T-helper 17 cell (primary cell): ENCODE data around the gene ZRANB1. TPM values are rescaled to one million over a fixed set of nuclear protein-coding genes. Genes with fewer than 3 reads are reported as not detected.

Experiments used
- ATAC-seq: fragments of 150-1000 bp; cut with Tn5 transposase; 2 replicates; pipeline ENCODE4 v1.10.0; 2021; ENCODE audit warnings: mild to moderate bottlenecking, moderate library complexity
- DNase-seq, 3 donors: peaks; one replicate each; pipeline versions ENCODE4 v3.0.0 to v3.0.0-alpha.2; 2020 to 2021
- H3K9me3 ChIP-seq: one replicate; pipeline ENCODE4 v1.7.0; 2013; ENCODE audit warnings: low read length, mild to moderate bottlenecking; ENCODE audit not compliant: control insufficient read depth, poor library complexity, severe bottlenecking
- H3K27ac Mint-ChIP-seq: one replicate; pipeline ENCODE4 v1.8.0; 2022; ENCODE audit warnings: mild to moderate bottlenecking, moderate library complexity, mixed read lengths
- H3K27me3 Mint-ChIP-seq: one replicate; pipeline ENCODE4 v1.8.0; 2022; ENCODE audit warnings: mixed read lengths
- H3K36me3 Mint-ChIP-seq: one replicate; pipeline ENCODE4 v1.8.0; 2022; ENCODE audit warnings: low read depth, mixed read lengths
- H3K4me1 Mint-ChIP-seq: one replicate; pipeline ENCODE4 v1.8.0; 2022; ENCODE audit warnings: mild to moderate bottlenecking, mixed read lengths
- H3K4me3 Mint-ChIP-seq: one replicate; pipeline ENCODE4 v1.8.0; 2022; ENCODE audit warnings: mild to moderate bottlenecking, moderate library complexity, mixed read lengths
- total RNA-seq, 4 donors: library from RNA in 2 of 4; stranded (reverse) in 2 of 4; gene quantifications; one replicate each; pipeline ENCODE4 v1.2.3 and lab custom pipeline; 2022 to 2026

The ZRANB1 gene
- total RNA-seq, 2 donors from 2014 or later = 19.4 to 21.3 TPM

- H3K9me3 ChIP-seq = no peaks in the 10 kb centered on the region
- Mint-ChIP-seq H3K36me3 (no peaks in the 10 kb centered on the region), H3K27ac (no peak overlapping the region), H3K27me3 (peaks cover 20% of the 10 kb centered on the region), H3K4me3 (no peak overlapping the region), H3K4me1 (no peaks in the 10 kb centered on the region)
- DNase-seq (no peak), ATAC-seq (no peak)
Observed at GRCh38 chr10:125003146-125003900, 61.4 kb downstream of the ZRANB1 start.

DNA sequence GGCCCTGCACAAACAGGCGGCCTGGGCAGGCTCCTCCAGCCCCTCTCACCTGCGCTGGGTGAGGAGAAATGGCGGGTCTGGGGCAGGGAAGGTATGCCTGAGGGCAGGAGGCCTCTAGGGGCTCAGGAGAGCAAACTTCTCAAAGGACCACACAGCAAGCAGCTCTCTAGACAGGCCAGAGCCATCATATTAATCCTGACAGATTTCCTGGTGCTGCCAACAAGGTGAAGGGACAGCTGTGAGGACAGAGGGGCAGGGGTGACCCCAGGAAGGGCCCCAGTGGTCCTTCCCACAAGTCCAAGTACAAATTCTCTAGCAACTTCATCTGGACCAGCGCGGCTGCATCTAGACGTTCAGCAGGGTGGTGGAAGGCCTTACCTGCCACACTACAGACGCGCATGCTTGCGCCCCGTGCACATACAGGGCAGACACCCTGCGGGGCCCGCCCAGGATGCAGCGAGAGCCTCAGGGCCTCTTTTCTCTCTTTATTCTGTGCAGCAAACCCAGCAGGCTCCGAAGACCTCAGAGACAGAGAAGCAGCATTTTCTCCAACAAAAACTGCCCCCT, 62.1 kb downstream of the ZRANB1 start:
- no peak for ATAC-seq
- Mint-ChIP-seq H3K4me1 (no peaks in the 10 kb centered on the region), H3K27ac (no peak overlapping the region), H3K27me3 (peaks cover 27% of the 10 kb centered on the region), H3K36me3 (no peaks in the 10 kb centered on the region), H3K4me3 (no peak overlapping the region)
- no peak for DNase-seq
- H3K9me3 ChIP-seq = no peaks in the 10 kb centered on the region

- no peak overlapping the region for H3K27ac Mint-ChIP-seq
- no peaks in the 10 kb centered on the region for H3K4me1 Mint-ChIP-seq
- ATAC-seq (no peak), DNase-seq (no peak)
- peaks cover 32% of the 10 kb centered on the region for H3K27me3 Mint-ChIP-seq
- H3K36me3 Mint-ChIP-seq = no peaks in the 10 kb centered on the region
- no peak overlapping the region for H3K4me3 Mint-ChIP-seq
- H3K9me3 ChIP-seq = no peaks in the 10 kb centered on the region
Observed at GRCh38 chr10:125004571-125005311, 62.8 kb downstream of the ZRANB1 start.

DNA sequence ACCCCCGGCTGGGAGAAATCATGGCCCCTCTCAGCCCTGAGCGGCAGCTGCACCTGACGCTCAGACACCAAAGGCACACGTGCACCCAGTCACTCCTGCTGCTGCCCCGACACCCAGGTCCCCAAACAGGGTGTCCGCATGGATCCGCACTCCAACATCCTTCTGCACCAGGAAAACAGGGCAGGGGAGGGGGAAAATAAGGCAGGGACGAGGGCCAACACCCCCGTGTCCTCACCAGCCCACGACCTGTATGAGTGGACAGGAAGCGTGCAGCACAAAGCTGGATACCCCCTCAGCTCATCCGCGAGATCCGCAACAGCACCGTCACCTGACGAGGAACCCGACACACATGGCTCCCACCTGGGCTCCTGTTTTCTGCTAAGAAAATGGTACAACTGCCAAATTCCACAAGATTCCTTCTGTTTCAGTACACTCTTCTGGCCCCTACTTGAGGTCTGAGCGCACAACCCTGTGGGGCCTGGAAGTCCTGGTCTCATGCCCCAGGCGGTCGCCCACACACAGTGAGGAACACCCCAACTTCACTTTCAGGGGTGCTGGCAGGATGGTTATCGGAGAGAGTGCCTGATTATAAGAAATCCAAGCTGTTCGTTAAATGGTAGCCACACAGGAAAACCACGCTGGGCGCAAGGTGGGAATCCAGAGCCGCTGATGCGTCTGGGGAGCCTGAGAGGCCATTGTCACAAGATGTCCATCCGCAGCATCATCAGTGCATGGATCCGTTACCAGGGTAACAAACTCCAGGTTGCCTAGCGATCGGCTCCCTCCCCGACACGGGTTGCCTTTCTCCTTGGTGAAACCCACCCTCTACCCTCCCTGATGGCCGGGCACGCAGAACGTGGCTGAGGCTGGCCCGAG, 63.6 kb downstream of the ZRANB1 start:
- Mint-ChIP-seq H3K36me3 (no peaks in the 10 kb centered on the region), H3K27me3 (peaks cover 37% of the 10 kb centered on the region), H3K27ac (no peak overlapping the region), H3K4me1 (no peaks in the 10 kb centered on the region), H3K4me3 (no peak overlapping the region)
- DNase-seq (no peak), ATAC-seq (no peak)
- H3K9me3 ChIP-seq = no peaks in the 10 kb centered on the region

DNA sequence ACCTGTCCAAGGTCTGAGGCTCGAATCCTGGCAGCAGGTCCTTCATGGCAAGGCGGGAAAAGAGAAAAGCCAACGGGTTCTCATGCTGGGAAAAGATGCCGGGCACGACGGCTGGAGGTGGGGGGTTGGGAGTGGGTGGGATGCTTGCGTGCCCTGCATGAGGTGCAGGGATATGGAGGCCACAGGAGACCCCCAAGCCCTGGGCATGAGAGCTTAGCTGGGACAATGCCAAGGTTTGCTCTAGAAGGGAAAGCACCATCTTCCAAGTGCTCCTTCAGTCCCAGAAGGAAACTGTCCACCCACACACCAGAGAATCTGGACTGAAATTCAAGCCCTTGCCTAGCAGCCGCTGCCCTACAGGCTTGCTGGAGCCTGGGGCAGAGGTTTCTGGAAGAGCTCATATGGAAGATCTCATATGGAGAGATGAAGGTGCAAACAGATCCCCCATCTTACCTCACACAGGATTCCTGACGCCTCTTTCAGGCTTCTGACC, 64.3 kb downstream of the ZRANB1 start:
- no peaks in the 10 kb centered on the region for H3K9me3 ChIP-seq
- H3K36me3 Mint-ChIP-seq = no peaks in the 10 kb centered on the region
- DNase-seq (no peak), ATAC-seq (no peak)
- H3K4me1 Mint-ChIP-seq = no peaks in the 10 kb centered on the region
- peaks cover 39% of the 10 kb centered on the region for H3K27me3 Mint-ChIP-seq
- H3K27ac Mint-ChIP-seq = no peak overlapping the region
- no peak overlapping the region for H3K4me3 Mint-ChIP-seq

DNA sequence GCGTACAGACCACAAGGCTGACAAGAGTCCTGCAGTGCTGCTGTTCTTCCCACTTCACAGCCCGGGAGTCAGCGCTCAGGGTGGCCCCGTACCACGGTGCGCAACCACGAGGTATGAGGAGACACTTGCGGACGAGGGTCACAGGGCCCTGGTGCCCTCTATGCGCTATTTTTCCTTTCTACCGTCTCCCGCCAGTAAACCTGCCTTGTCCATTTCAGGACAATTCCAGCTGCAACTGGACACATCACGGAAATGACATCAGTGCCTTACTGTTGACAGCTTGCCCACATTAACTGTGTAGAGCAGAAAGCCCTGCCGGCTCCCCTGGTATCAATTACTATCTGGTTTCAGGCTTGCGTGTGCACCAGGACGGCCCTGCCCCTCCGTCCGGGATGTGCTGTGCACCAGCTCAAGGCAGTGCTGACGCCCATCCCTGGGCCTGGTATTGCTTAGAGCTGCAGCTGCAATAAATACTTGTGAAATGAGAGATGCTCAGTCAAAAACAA, 65.1 kb downstream of the ZRANB1 start:
- Mint-ChIP-seq H3K4me3 (no peak overlapping the region), H3K27me3 (peaks cover 39% of the 10 kb centered on the region), H3K27ac (no peak overlapping the region), H3K36me3 (no peaks in the 10 kb centered on the region), H3K4me1 (no peaks in the 10 kb centered on the region)
- no peaks in the 10 kb centered on the region for H3K9me3 ChIP-seq
- DNase-seq (no peak), ATAC-seq (no peak)

DNA sequence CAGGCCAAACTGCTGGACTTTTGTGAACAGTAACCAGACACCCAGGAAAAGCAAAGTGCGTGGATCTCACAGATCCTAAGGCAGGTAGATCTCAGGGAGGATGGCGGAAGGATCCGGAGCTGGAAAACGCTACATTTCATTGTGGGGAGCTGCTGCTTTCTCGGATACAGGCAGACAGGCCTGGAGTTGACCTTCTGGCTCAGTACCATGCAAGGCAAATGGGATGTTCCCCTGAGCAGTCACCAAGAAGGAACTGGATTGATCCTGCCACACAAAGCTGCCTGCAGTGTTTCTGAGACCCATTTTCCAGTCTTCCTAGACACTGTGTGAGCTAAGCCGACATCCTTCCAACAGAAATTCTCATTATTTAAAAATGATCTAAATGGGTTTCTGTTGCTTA, 65.5 kb downstream of the ZRANB1 start:
- Mint-ChIP-seq H3K4me3 (no peak overlapping the region), H3K27me3 (peaks cover 40% of the 10 kb centered on the region), H3K4me1 (no peaks in the 10 kb centered on the region), H3K36me3 (no peaks in the 10 kb centered on the region), H3K27ac (no peak overlapping the region)
- ATAC-seq (no peak), DNase-seq (no peak)
- H3K9me3 ChIP-seq = no peaks in the 10 kb centered on the region

- no peaks in the 10 kb centered on the region for H3K9me3 ChIP-seq
- no peak for ATAC-seq
- no peaks in the 10 kb centered on the region for H3K4me1 Mint-ChIP-seq
- H3K4me3 Mint-ChIP-seq = no peak overlapping the region
- H3K27me3 Mint-ChIP-seq = peaks cover 49% of the 10 kb centered on the region
- no peaks in the 10 kb centered on the region for H3K36me3 Mint-ChIP-seq
- DNase-seq = no peak
- no peak overlapping the region for H3K27ac Mint-ChIP-seq
Observed at GRCh38 chr10:125008689-125009638, 67.0 kb downstream of the ZRANB1 start.

DNA sequence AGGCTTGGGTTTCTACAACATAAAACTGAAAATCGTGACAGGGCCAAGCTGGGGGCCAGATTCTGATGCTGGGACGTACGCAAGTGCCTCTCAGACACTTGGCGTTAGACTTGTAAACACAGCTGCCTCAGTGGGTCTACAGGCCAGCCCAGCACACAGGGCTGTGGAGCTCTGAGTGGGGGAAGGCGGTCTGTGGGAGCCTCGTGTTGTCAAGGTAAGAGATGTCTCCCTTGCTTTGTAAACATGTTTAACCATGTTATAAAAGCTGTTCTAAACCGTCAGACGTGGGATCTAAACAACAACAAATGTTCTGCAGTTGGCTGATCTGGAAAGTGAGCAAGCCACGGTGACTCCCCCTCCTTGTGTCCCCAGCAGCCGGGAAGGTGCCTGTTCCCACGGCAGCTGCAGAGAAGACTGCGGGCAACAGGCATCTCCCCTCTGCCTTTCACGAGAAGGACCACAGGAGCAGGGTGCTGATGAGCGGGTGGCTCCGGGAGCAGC, 67.8 kb downstream of the ZRANB1 start:
- H3K4me1 Mint-ChIP-seq = no peaks in the 10 kb centered on the region
- no peaks in the 10 kb centered on the region for H3K36me3 Mint-ChIP-seq
- ATAC-seq = no peak

GRCh38 chr10:125010362-125010761, 68.4 kb downstream of the ZRANB1 start:
- ATAC-seq (no peak), DNase-seq (no peak)
- Mint-ChIP-seq H3K27me3 (peaks cover 52% of the 10 kb centered on the region), H3K36me3 (no peaks in the 10 kb centered on the region), H3K4me3 (no peak overlapping the region), H3K27ac (no peak overlapping the region), H3K4me1 (no peaks in the 10 kb centered on the region)
- no peaks in the 10 kb centered on the region for H3K9me3 ChIP-seq

More for the DNA sequence above, 67.8 kb downstream of the ZRANB1 start:
- H3K4me3 Mint-ChIP-seq = no peak overlapping the region
- no peak overlapping the region for H3K27ac Mint-ChIP-seq
- DNase-seq = no peak
- peaks cover 51% of the 10 kb centered on the region for H3K27me3 Mint-ChIP-seq
- H3K9me3 ChIP-seq = no peaks in the 10 kb centered on the region

DNA sequence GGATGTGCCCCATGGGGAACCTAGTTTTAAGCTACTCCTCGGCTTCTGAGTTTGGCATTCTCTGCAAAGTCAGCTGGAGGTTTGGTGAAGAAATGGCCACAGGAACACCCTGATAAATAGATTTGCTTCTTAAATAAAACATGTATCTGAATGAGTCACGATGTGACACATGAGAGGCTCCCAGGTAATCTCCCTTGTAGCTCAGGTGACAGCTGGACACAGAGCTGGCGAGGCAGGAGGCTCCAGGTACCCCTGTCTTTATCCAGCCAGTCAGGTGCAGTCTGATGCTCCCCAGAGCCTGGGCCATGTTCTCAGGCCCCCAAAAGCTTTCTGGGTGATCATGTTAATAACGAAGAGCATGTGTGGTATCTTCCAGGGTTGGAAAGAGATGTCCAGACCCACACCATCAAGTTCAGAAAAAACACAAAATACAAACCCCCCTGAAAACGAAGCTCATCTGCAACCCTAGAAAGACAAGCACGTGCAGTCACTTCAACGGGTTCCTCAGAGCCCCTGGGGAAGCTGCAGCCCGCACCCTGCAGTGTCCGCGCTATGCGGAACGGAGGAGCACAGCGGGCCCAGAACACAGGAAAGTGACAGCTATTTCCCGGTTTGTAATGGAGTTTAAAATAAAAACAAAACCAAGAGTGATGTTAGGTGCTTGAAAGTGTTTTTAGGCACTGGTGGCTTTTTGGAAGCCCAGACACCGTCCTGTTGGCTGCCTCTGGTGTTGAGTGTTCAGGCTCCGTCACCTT, 69.4 kb downstream of the ZRANB1 start:
- DNase-seq = no peak
- Mint-ChIP-seq H3K4me1 (no peaks in the 10 kb centered on the region), H3K27ac (no peak overlapping the region), H3K4me3 (no peak overlapping the region), H3K36me3 (peaks cover 2% of the 10 kb centered on the region), H3K27me3 (peaks cover 57% of the 10 kb centered on the region)
- ATAC-seq = no peak
- no peaks in the 10 kb centered on the region for H3K9me3 ChIP-seq
